K562 (cell line): ENCODE results near the gene KLC3.

ENCODE experiments used
- CEBPG ChIP-seq, 3 experiments: fragments of 200-800 bp in 1 of 3; sonication (Bioruptor generic) in 1 of 3; sonication (generic) in 1 of 3; formaldehyde crosslinking in 1 of 3; IDR thresholded peaks in 2 of 3; conservative IDR thresholded peaks in 1 of 3; 2 replicates each; pipeline versions ENCODE4 v1.6.1 to v1.8.0; 2016 to 2022; ENCODE audit warnings: missing compliant biosample characterization in 2 of 3, missing genetic modification characterization in 2 of 3, mild to moderate bottlenecking in 1 of 3, missing genetic modification reagents in 1 of 3
- MYNN ChIP-seq, 2 experiments: sonication (generic); formaldehyde crosslinking in 1 of 2; IDR thresholded peaks; 2 replicates each; pipeline versions ENCODE4 v1.5.0 to v1.6.1; 2016 to 2020; ENCODE audit warnings: antibody characterized with exemption in 1 of 2, missing genetic modification reagents in 1 of 2
- POLR2A ChIP-seq: fragments of 450-650 bp; conservative IDR thresholded peaks from 2 replicates; pipeline ENCODE4 v1.6.1; 2016
- ZZZ3 ChIP-seq: fragments of 450-650 bp; IDR thresholded peaks from 2 replicates; pipeline ENCODE4 v1.6.1; 2016; ENCODE audit warnings: antibody characterized with exemption, mild to moderate bottlenecking, moderate library complexity

GRCh38 chr19:45368127-45368526 lies 27.6 kb downstream of the KLC3 start:
- TF ChIP-seq MYNN (IDR thresholded peaks at IDR 0.05): no peak
- TF ChIP-seq MYNN (CRISPR knock-in tag; IDR thresholded peaks at IDR 0.05): no peak
- no peak for TF ChIP-seq CEBPG (CRISPR knock-in tag; IDR thresholded peaks at IDR 0.05)
- no peak for TF ChIP-seq CEBPG (tag; conservative IDR thresholded peaks at IDR 0.05 in 1 of 2, IDR thresholded peaks at IDR 0.05 in 1 of 2)
- no peak for TF ChIP-seq ZZZ3
- no peak for TF ChIP-seq POLR2A
